ENCODE measurements around the gene ZC3H18.

DNA sequence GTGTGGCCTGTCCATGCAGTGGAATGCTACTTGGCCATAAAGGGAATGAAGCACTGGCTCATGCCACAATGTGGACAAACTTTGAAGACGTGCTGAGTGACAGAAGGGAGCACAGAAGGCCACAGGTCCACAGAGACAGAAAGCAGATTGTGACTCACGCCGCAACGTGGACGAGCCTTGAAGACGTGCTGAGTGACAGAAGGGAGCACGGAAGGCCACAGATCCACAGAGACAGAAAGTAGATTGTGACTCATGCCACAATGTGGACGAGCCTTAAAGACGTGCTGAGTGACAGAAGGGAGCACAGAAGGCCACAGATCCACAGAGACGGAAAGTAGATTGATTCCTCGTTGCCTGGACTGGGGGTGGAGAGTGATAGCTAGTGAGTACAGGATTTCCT is 19.2 kb downstream of the ZC3H18 start:
- TF ChIP-seq POLR2AphosphoS5 (IDR thresholded peaks at IDR 0.05; ENCODE audit: low read depth, low read length) = no peak
- TF ChIP-seq, protein P1, sequence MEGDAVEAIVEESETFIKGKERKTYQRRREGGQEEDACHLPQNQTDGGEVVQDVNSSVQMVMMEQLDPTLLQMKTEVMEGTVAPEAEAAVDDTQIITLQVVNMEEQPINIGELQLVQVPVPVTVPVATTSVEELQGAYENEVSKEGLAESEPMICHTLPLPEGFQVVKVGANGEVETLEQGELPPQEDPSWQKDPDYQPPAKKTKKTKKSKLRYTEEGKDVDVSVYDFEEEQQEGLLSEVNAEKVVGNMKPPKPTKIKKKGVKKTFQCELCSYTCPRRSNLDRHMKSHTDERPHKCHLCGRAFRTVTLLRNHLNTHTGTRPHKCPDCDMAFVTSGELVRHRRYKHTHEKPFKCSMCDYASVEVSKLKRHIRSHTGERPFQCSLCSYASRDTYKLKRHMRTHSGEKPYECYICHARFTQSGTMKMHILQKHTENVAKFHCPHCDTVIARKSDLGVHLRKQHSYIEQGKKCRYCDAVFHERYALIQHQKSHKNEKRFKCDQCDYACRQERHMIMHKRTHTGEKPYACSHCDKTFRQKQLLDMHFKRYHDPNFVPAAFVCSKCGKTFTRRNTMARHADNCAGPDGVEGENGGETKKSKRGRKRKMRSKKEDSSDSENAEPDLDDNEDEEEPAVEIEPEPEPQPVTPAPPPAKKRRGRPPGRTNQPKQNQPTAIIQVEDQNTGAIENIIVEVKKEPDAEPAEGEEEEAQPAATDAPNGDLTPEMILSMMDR (IDR thresholded peaks at IDR 0.05 in 2 of 3, conservative IDR thresholded peaks at IDR 0.05 in 1 of 3; ENCODE audit: borderline replicate concordance in 1 of 3, insufficient read depth in 1 of 3, low read depth in 2 of 3, low read length in 2 of 3) = no peak
- TF ChIP-seq, protein P2, sequence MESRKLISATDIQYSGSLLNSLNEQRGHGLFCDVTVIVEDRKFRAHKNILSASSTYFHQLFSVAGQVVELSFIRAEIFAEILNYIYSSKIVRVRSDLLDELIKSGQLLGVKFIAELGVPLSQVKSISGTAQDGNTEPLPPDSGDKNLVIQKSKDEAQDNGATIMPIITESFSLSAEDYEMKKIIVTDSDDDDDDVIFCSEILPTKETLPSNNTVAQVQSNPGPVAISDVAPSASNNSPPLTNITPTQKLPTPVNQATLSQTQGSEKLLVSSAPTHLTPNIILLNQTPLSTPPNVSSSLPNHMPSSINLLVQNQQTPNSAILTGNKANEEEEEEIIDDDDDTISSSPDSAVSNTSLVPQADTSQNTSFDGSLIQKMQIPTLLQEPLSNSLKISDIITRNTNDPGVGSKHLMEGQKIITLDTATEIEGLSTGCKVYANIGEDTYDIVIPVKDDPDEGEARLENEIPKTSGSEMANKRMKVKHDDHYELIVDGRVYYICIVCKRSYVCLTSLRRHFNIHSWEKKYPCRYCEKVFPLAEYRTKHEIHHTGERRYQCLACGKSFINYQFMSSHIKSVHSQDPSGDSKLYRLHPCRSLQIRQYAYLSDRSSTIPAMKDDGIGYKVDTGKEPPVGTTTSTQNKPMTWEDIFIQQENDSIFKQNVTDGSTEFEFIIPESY (IDR thresholded peaks at IDR 0.05; ENCODE audit: extremely low read depth, insufficient replicate concordance, low read length) = no peak
- no peak for TF ChIP-seq RAD21 (IDR thresholded peaks at IDR 0.05; ENCODE audit: low read depth)
- no peak for TF ChIP-seq POLR2A (IDR thresholded peaks at IDR 0.05; ENCODE audit: borderline replicate concordance, extremely low read depth, insufficient read depth, insufficient read length)
- TF ChIP-seq, protein P3, sequence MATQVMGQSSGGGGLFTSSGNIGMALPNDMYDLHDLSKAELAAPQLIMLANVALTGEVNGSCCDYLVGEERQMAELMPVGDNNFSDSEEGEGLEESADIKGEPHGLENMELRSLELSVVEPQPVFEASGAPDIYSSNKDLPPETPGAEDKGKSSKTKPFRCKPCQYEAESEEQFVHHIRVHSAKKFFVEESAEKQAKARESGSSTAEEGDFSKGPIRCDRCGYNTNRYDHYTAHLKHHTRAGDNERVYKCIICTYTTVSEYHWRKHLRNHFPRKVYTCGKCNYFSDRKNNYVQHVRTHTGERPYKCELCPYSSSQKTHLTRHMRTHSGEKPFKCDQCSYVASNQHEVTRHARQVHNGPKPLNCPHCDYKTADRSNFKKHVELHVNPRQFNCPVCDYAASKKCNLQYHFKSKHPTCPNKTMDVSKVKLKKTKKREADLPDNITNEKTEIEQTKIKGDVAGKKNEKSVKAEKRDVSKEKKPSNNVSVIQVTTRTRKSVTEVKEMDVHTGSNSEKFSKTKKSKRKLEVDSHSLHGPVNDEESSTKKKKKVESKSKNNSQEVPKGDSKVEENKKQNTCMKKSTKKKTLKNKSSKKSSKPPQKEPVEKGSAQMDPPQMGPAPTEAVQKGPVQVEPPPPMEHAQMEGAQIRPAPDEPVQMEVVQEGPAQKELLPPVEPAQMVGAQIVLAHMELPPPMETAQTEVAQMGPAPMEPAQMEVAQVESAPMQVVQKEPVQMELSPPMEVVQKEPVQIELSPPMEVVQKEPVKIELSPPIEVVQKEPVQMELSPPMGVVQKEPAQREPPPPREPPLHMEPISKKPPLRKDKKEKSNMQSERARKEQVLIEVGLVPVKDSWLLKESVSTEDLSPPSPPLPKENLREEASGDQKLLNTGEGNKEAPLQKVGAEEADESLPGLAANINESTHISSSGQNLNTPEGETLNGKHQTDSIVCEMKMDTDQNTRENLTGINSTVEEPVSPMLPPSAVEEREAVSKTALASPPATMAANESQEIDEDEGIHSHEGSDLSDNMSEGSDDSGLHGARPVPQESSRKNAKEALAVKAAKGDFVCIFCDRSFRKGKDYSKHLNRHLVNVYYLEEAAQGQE (IDR thresholded peaks at IDR 0.05; ENCODE audit: low read depth) = no peak
- TF ChIP-seq EZH2phosphoT487 (IDR thresholded peaks at IDR 0.05; ENCODE audit: borderline replicate concordance) = no peak
- TF ChIP-seq CEBPB (IDR thresholded peaks at IDR 0.05; ENCODE audit: low read depth) = no peak
- TF ChIP-seq CBX3 (IDR thresholded peaks at IDR 0.05; ENCODE audit: low read depth) = no peak
- TF ChIP-seq YY1 (IDR thresholded peaks at IDR 0.05; ENCODE audit: extremely low read depth, insufficient replicate concordance, low read depth, low read length) = no peak
- TF ChIP-seq, protein P4, sequence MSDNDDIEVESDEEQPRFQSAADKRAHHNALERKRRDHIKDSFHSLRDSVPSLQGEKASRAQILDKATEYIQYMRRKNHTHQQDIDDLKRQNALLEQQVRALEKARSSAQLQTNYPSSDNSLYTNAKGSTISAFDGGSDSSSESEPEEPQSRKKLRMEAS (IDR thresholded peaks at IDR 0.05) = no peak
- TF ChIP-seq, protein P5, sequence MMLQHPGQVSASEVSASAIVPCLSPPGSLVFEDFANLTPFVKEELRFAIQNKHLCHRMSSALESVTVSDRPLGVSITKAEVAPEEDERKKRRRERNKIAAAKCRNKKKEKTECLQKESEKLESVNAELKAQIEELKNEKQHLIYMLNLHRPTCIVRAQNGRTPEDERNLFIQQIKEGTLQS (IDR thresholded peaks at IDR 0.05) = no peak
- TF ChIP-seq EGR1 (IDR thresholded peaks at IDR 0.05; ENCODE audit: low read depth) = no peak
- no peak for TF ChIP-seq SRF (IDR thresholded peaks at IDR 0.05; ENCODE audit: low read depth)
